Measurements from ENCODE around the gene INTS7.

The INTS7 gene

GRCh38 chr1:212035123-212035834 lies at the start of gene INTS7, which contains the start of gene DTL:
INTS7 (minus strand) TSS chr1:212035557; CDS start chr1:212035437, 120 bp downstream.
DTL (plus strand) TSS chr1:212035748; CDS start chr1:212035891, 143 bp downstream.
- H3K4me3 ChIP-seq (ENCODE audit: low read depth, low read length), result peak within 1 kb of the TSS; percentile 98
- TF ChIP-seq CTCF (IDR thresholded peaks at IDR 0.05; ENCODE audit: low read depth, low read length) (peak; percentile 23), POLR2A (IDR thresholded peaks at IDR 0.05; ENCODE audit: extremely low read depth, insufficient read length) (peak; percentile 83), MYC (IDR thresholded peaks at IDR 0.05; ENCODE audit: low read depth, low read length) (peak; percentile 81), MAX (IDR thresholded peaks at IDR 0.05; ENCODE audit: low read depth, low read length) (peak; percentile 89)
- peak; percentile 98 for DNase-seq (ENCODE audit: low read depth)

- no peak for DNase-seq (ENCODE audit: low read depth)
- no peak overlapping the region for H3K4me3 ChIP-seq (ENCODE audit: low read depth, low read length)
- TF ChIP-seq MYC (IDR thresholded peaks at IDR 0.05; ENCODE audit: low read depth, low read length) (no peak), MAX (IDR thresholded peaks at IDR 0.05; ENCODE audit: low read depth, low read length) (no peak), POLR2A (IDR thresholded peaks at IDR 0.05; ENCODE audit: extremely low read depth, insufficient read length) (no peak), CTCF (IDR thresholded peaks at IDR 0.05; ENCODE audit: low read depth, low read length) (no peak)
Measured at GRCh38 chr1:212082765-212083406, 47.5 kb upstream of the INTS7 start.

GRCh38 chr1:212078826-212079225 lies 43.5 kb upstream of the INTS7 start:
- TF ChIP-seq MAX (IDR thresholded peaks at IDR 0.05; ENCODE audit: low read depth, low read length) (no peak), POLR2A (IDR thresholded peaks at IDR 0.05; ENCODE audit: extremely low read depth, insufficient read length) (no peak)
- no peak overlapping the region for H3K4me3 ChIP-seq (ENCODE audit: low read depth, low read length)
- no peak for DNase-seq (ENCODE audit: low read depth)

GRCh38 chr1:212077028-212077427 lies 41.7 kb upstream of the INTS7 start:
- no peak overlapping the region for H3K4me3 ChIP-seq (ENCODE audit: low read depth, low read length)
- no peak for DNase-seq (ENCODE audit: low read depth)
- no peak for TF ChIP-seq MYC (IDR thresholded peaks at IDR 0.05; ENCODE audit: low read depth, low read length)
- TF ChIP-seq POLR2A (IDR thresholded peaks at IDR 0.05; ENCODE audit: extremely low read depth, insufficient read length), result no peak
- no peak for TF ChIP-seq CTCF (IDR thresholded peaks at IDR 0.05; ENCODE audit: low read depth, low read length)
- TF ChIP-seq MAX (IDR thresholded peaks at IDR 0.05; ENCODE audit: low read depth, low read length), result no peak

- no peak for DNase-seq (ENCODE audit: low read depth)
- no peak for TF ChIP-seq MAX (IDR thresholded peaks at IDR 0.05; ENCODE audit: low read depth, low read length)
- no peak for TF ChIP-seq MYC (IDR thresholded peaks at IDR 0.05; ENCODE audit: low read depth, low read length)
- no peak for TF ChIP-seq POLR2A (IDR thresholded peaks at IDR 0.05; ENCODE audit: extremely low read depth, insufficient read length)
- TF ChIP-seq CTCF (IDR thresholded peaks at IDR 0.05; ENCODE audit: low read depth, low read length), result no peak
- no peak overlapping the region for H3K4me3 ChIP-seq (ENCODE audit: low read depth, low read length)
Measured at GRCh38 chr1:212074856-212075255, 39.5 kb upstream of the INTS7 start.

- no peak for DNase-seq (ENCODE audit: low read depth)
- H3K4me3 ChIP-seq (ENCODE audit: low read depth, low read length), result no peak overlapping the region
- TF ChIP-seq MYC (IDR thresholded peaks at IDR 0.05; ENCODE audit: low read depth, low read length) (no peak), POLR2A (IDR thresholded peaks at IDR 0.05; ENCODE audit: extremely low read depth, insufficient read length) (no peak)
Measured at GRCh38 chr1:212074313-212074712, 39.0 kb upstream of the INTS7 start.
